ENCODE measurements around the gene SLC9A7.

SLC9A7 gene

DNA sequence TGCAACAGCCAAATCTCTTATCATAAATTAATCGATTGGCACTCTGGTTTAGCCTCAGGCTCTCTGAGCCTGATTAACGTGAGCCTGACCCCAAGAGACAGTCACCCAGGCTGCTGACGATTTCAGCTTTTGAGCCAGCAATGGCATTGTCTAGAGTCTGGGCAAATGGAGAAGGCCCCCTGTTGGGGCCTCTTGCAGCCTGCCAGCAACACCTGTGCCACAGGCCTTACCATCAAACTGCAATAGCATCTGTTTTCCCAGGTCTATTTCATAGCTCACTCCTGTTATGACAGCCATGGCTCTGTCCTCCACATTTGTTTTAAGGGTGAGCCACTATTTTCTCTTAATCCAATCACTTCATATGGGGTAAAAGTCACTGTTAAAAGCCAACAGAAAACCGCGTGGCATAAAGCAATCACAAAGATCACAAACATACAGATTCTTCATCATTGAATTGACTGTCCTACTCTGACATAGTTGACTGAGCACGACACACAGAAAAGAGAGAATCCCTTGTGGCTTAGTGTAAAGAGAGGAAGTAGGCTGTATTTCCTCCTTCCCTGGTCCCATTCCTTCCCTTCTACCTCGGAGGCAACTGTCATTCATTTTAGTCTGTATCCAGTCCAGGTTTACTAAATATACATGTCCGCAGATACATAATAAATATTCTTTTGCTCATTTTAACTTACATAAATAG, 47.8 kb downstream of the SLC9A7 start:
- Histone ChIP-seq H3K4me1 (ENCODE audit: insufficient read depth, low read length, poor library complexity, severe bottlenecking) (peaks cover 18% of the 10 kb centered on the region), H2AFZ (ENCODE audit: low read length) (no peak overlapping the region), H3F3A (ENCODE audit: low read depth) (no peaks in the 10 kb centered on the region), H3K9ac (ENCODE audit: low read depth, low read length, poor library complexity, severe bottlenecking) (no peak overlapping the region), H3K9me2 (replicated peaks; ENCODE audit: low read depth, low read length) (no peaks in the 10 kb centered on the region), H4K20me1 (ENCODE audit: insufficient read depth, low read length, poor library complexity, severe bottlenecking) (no peaks in the 10 kb centered on the region), H3K36me3 (ENCODE audit: insufficient read depth, low read length) (no peaks in the 10 kb centered on the region), H3K9me3 (ENCODE audit: insufficient read depth, low read depth, low read length) (no peaks in the 10 kb centered on the region), H3K79me2 (ENCODE audit: insufficient read depth, low read length) (no peaks in the 10 kb centered on the region), H3K4me2 (ENCODE audit: low read depth, low read length, poor library complexity, severe bottlenecking) (no peak overlapping the region), H3K4me3 (ENCODE audit: low read length, poor library complexity, severe bottlenecking) (no peak overlapping the region), H3K27me3 (ENCODE audit: insufficient read depth, low read length, poor library complexity, severe bottlenecking) (no peaks in the 10 kb centered on the region)
- TF ChIP-seq, protein P1, sequence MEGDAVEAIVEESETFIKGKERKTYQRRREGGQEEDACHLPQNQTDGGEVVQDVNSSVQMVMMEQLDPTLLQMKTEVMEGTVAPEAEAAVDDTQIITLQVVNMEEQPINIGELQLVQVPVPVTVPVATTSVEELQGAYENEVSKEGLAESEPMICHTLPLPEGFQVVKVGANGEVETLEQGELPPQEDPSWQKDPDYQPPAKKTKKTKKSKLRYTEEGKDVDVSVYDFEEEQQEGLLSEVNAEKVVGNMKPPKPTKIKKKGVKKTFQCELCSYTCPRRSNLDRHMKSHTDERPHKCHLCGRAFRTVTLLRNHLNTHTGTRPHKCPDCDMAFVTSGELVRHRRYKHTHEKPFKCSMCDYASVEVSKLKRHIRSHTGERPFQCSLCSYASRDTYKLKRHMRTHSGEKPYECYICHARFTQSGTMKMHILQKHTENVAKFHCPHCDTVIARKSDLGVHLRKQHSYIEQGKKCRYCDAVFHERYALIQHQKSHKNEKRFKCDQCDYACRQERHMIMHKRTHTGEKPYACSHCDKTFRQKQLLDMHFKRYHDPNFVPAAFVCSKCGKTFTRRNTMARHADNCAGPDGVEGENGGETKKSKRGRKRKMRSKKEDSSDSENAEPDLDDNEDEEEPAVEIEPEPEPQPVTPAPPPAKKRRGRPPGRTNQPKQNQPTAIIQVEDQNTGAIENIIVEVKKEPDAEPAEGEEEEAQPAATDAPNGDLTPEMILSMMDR (conservative IDR thresholded peaks at IDR 0.05; ENCODE audit: low read length), result no peak
- no peak for TF ChIP-seq EZH2phosphoT487 (IDR thresholded peaks at IDR 0.05; ENCODE audit: borderline replicate concordance)

DNA sequence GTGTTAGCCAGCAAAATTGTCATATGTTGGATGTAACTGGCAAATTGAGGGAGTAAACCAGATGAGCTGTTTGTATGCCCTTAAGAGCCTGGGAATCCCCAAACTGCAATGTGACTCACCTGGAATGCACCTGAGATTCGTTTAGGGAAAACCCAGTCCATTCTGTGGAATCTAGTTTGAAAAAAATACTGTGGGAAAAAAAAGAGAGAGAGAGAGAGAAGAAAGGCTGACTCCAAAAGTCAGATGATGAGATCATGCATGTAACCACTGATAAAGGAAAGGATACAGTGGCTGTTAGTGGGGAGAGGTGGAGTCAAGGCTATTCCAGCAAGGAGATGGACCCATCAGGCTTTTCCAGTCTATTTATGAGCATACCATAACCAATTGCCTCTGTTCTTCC, 48.5 kb downstream of the SLC9A7 start:
- Histone ChIP-seq H3K4me1 (ENCODE audit: insufficient read depth, low read length, poor library complexity, severe bottlenecking) (peaks cover 18% of the 10 kb centered on the region), H3K9ac (ENCODE audit: low read depth, low read length, poor library complexity, severe bottlenecking) (no peak overlapping the region), H3K36me3 (ENCODE audit: insufficient read depth, low read length) (no peaks in the 10 kb centered on the region), H3K9me3 (ENCODE audit: insufficient read depth, low read depth, low read length) (no peaks in the 10 kb centered on the region), H3K4me2 (ENCODE audit: low read depth, low read length, poor library complexity, severe bottlenecking) (no peak overlapping the region), H3K79me2 (ENCODE audit: insufficient read depth, low read length) (no peaks in the 10 kb centered on the region), H3F3A (ENCODE audit: low read depth) (no peaks in the 10 kb centered on the region), H3K9me2 (replicated peaks; ENCODE audit: low read depth, low read length) (no peaks in the 10 kb centered on the region), H4K20me1 (ENCODE audit: insufficient read depth, low read length, poor library complexity, severe bottlenecking) (no peaks in the 10 kb centered on the region), H3K27me3 (ENCODE audit: insufficient read depth, low read length, poor library complexity, severe bottlenecking) (no peaks in the 10 kb centered on the region), H3K4me3 (ENCODE audit: low read length, poor library complexity, severe bottlenecking) (no peak overlapping the region), H2AFZ (ENCODE audit: low read length) (no peak overlapping the region)
- TF ChIP-seq, protein P1 (conservative IDR thresholded peaks at IDR 0.05; ENCODE audit: low read length), result no peak
- no peak for TF ChIP-seq EZH2phosphoT487 (IDR thresholded peaks at IDR 0.05; ENCODE audit: borderline replicate concordance)

DNA sequence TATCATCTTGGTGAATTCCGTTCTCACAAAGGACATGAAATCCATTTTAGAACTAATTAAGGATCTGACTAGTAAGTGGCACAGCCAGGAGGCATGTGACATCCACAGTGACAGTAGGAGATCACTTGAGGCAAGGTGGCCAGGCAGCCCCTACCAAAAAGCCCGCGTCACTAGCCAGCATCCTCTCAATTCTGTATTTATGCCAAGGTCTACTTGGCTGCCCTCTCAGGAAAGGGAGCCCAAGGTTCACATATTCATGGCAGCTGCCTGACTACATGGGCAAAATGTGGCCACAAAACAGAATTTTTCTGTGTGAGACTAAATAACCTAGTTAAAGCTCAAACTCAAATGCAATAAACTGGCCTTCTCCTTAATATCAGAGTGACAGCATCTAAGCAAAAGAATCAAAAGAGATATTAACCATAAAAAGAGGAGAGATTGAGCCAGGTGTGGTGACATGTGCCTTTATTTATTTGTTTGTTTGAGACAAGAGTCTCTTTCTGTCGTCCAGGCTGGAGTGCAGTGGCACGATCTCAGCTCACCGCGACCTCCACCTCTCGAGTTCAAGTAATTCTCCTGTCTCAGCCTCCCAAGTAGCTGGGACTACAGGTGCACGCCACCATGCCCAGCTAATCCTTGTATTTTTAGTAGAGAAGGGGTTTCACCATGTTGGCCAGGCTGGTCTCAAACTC, 51.5 kb downstream of the SLC9A7 start:
- Histone ChIP-seq H3K4me1 (ENCODE audit: insufficient read depth, low read length, poor library complexity, severe bottlenecking) (peaks cover 10% of the 10 kb centered on the region), H3K79me2 (ENCODE audit: insufficient read depth, low read length) (no peaks in the 10 kb centered on the region), H3K36me3 (ENCODE audit: insufficient read depth, low read length) (no peaks in the 10 kb centered on the region), H3K9ac (ENCODE audit: low read depth, low read length, poor library complexity, severe bottlenecking) (no peak overlapping the region), H3F3A (ENCODE audit: low read depth) (no peaks in the 10 kb centered on the region), H3K4me2 (ENCODE audit: low read depth, low read length, poor library complexity, severe bottlenecking) (no peak overlapping the region), H3K9me2 (replicated peaks; ENCODE audit: low read depth, low read length) (no peaks in the 10 kb centered on the region), H3K4me3 (ENCODE audit: low read length, poor library complexity, severe bottlenecking) (no peak overlapping the region), H2AFZ (ENCODE audit: low read length) (no peak overlapping the region), H3K27me3 (ENCODE audit: insufficient read depth, low read length, poor library complexity, severe bottlenecking) (no peaks in the 10 kb centered on the region), H4K20me1 (ENCODE audit: insufficient read depth, low read length, poor library complexity, severe bottlenecking) (no peaks in the 10 kb centered on the region), H3K9me3 (ENCODE audit: insufficient read depth, low read depth, low read length) (no peaks in the 10 kb centered on the region)
- TF ChIP-seq EZH2phosphoT487 (IDR thresholded peaks at IDR 0.05; ENCODE audit: borderline replicate concordance), result no peak
- TF ChIP-seq, protein P1 (conservative IDR thresholded peaks at IDR 0.05; ENCODE audit: low read length), result no peak

Data from Loucy (cell line).